ENCODE results near the gene ZSCAN30.
"Not testable (repeated sequence)": the region's sequence is repeated elsewhere in the genome, so short reads cannot be mapped to it uniquely, and the experiment has no call there.

The ZSCAN30 gene

DNA sequence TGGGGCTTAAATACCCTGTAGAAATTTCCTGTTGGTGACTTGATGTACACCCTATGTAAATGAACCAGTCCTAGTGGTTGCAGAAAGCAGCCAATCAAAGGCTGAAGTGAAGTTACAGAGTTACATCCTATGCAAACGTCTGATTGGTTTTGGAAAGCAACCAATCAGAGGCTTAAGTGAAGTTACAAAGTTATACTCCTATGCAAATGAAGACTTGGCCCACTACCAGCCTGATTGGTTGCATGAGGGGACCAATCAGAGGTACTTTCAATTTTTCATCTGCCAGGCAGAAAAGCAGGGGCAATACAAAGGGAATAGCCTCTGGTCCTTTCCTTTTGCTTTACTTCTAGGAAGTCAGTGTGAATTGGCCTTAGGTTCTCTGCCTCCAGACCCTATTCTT, 62.8 kb downstream of the ZSCAN30 start:
- H3F3A ChIP-seq (ENCODE audit: insufficient read depth, low read length), result no peaks in the 10 kb centered on the region
- no peak overlapping the region for H3K9ac ChIP-seq (ENCODE audit: low read length)
- H3K4me1 ChIP-seq (ENCODE audit: insufficient read depth, low read length, severe bottlenecking), result peaks cover 3% of the 10 kb centered on the region
- no peaks in the 10 kb centered on the region for H3K9me3 ChIP-seq (ENCODE audit: low read length)
- no peak overlapping the region for H3K4me2 ChIP-seq (ENCODE audit: low read length)
- no peak overlapping the region for H3K27ac ChIP-seq (ENCODE audit: low read depth, low read length, poor library complexity, severe bottlenecking)
- H3K79me2 ChIP-seq (ENCODE audit: insufficient read depth, low read length), result no peaks in the 10 kb centered on the region
- H3K9me2 ChIP-seq (ENCODE audit: low read depth, low read length), result no peaks in the 10 kb centered on the region
- no peaks in the 10 kb centered on the region for H3K27me3 ChIP-seq (ENCODE audit: insufficient read depth, low read length)
- H4K20me1 ChIP-seq (ENCODE audit: insufficient read depth, low read length), result no peaks in the 10 kb centered on the region
- no peak overlapping the region for H3K4me3 ChIP-seq (ENCODE audit: low read depth, low read length, poor library complexity, severe bottlenecking)
- no peaks in the 10 kb centered on the region for H3K36me3 ChIP-seq (ENCODE audit: insufficient read depth, low read length)
- TF ChIP-seq, protein P1, sequence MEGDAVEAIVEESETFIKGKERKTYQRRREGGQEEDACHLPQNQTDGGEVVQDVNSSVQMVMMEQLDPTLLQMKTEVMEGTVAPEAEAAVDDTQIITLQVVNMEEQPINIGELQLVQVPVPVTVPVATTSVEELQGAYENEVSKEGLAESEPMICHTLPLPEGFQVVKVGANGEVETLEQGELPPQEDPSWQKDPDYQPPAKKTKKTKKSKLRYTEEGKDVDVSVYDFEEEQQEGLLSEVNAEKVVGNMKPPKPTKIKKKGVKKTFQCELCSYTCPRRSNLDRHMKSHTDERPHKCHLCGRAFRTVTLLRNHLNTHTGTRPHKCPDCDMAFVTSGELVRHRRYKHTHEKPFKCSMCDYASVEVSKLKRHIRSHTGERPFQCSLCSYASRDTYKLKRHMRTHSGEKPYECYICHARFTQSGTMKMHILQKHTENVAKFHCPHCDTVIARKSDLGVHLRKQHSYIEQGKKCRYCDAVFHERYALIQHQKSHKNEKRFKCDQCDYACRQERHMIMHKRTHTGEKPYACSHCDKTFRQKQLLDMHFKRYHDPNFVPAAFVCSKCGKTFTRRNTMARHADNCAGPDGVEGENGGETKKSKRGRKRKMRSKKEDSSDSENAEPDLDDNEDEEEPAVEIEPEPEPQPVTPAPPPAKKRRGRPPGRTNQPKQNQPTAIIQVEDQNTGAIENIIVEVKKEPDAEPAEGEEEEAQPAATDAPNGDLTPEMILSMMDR (IDR thresholded peaks at IDR 0.05; ENCODE audit: low read length), result no peak
- no peak for TF ChIP-seq EZH2 (IDR thresholded peaks at IDR 0.05; ENCODE audit: borderline replicate concordance, low read length)
- H2AFZ ChIP-seq (ENCODE audit: low read length), result no peak overlapping the region

DNA sequence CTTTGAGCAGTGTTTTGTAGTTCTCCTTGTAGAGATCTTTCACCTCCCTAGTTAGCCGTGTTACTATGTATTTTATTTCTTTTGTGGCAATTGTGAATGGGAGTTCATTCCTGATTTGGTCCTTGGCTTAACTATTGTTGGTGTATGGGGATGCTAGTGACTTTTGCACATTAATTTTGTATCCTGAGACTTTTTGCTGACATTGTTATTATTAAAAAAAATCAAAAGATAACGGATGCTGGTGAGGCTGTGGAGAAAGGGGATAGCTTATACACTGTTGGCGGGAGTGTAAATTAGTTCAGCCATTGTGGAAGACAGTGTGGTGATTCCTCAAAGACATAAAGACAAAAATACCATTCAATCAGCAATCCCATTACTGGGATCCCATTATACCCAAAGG, 66.2 kb downstream of the ZSCAN30 start:
- Histone ChIP-seq H3K9me3 (ENCODE audit: low read length) (no peaks in the 10 kb centered on the region), H3K4me3 (ENCODE audit: low read depth, low read length, poor library complexity, severe bottlenecking) (no peak overlapping the region), H3K4me2 (ENCODE audit: low read length) (no peak overlapping the region), H3K9me2 (ENCODE audit: low read depth, low read length) (no peaks in the 10 kb centered on the region), H3K27me3 (ENCODE audit: insufficient read depth, low read length) (no peaks in the 10 kb centered on the region), H2AFZ (ENCODE audit: low read length) (no peak overlapping the region), H3K79me2 (ENCODE audit: insufficient read depth, low read length) (no peaks in the 10 kb centered on the region), H3F3A (ENCODE audit: insufficient read depth, low read length) (no peaks in the 10 kb centered on the region), H3K27ac (ENCODE audit: low read depth, low read length, poor library complexity, severe bottlenecking) (no peak overlapping the region), H3K9ac (ENCODE audit: low read length) (no peak overlapping the region), H3K4me1 (ENCODE audit: insufficient read depth, low read length, severe bottlenecking) (no peaks in the 10 kb centered on the region), H3K36me3 (ENCODE audit: insufficient read depth, low read length) (no peaks in the 10 kb centered on the region), H4K20me1 (ENCODE audit: insufficient read depth, low read length) (no peaks in the 10 kb centered on the region)
- TF ChIP-seq, protein P1 (IDR thresholded peaks at IDR 0.05; ENCODE audit: low read length), result no peak
- TF ChIP-seq EZH2 (IDR thresholded peaks at IDR 0.05; ENCODE audit: borderline replicate concordance, low read length), result no peak

DNA sequence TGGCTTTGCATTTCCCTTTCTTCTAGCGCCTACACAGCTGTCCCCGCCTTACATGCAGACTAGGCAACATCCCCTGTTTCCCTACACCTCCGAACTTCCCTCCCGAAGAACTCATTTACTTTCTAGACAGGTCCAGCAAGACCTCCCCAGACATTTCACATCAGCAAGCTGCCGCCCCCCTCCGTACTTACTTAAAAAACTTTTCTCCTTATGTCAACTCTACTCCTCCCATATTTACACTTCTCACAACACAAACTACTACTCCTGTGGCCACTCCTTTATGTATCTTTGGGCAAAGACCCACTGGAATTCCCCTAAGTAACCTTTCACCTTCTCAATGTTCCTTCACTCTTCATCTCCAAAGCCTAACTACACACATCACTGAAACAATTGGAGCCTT, 69.6 kb downstream of the ZSCAN30 start:
- H3K4me1 ChIP-seq (ENCODE audit: insufficient read depth, low read length, severe bottlenecking), result no peaks in the 10 kb centered on the region
- no peak overlapping the region for H3K9ac ChIP-seq (ENCODE audit: low read length)
- no peaks in the 10 kb centered on the region for H3K9me3 ChIP-seq (ENCODE audit: low read length)
- no peak overlapping the region for H3K4me2 ChIP-seq (ENCODE audit: low read length)
- no peaks in the 10 kb centered on the region for H4K20me1 ChIP-seq (ENCODE audit: insufficient read depth, low read length)
- no peaks in the 10 kb centered on the region for H3K27me3 ChIP-seq (ENCODE audit: insufficient read depth, low read length)
- H3K27ac ChIP-seq (ENCODE audit: low read depth, low read length, poor library complexity, severe bottlenecking), result no peak overlapping the region
- no peaks in the 10 kb centered on the region for H3F3A ChIP-seq (ENCODE audit: insufficient read depth, low read length)
- TF ChIP-seq, protein P1 (IDR thresholded peaks at IDR 0.05; ENCODE audit: low read length), result no peak
- TF ChIP-seq EZH2 (IDR thresholded peaks at IDR 0.05; ENCODE audit: borderline replicate concordance, low read length), result no peak
- no peaks in the 10 kb centered on the region for H3K9me2 ChIP-seq (ENCODE audit: low read depth, low read length)
- no peaks in the 10 kb centered on the region for H3K36me3 ChIP-seq (ENCODE audit: insufficient read depth, low read length)
- H3K79me2 ChIP-seq (ENCODE audit: insufficient read depth, low read length), result no peaks in the 10 kb centered on the region
- no peak overlapping the region for H2AFZ ChIP-seq (ENCODE audit: low read length)
- no peak overlapping the region for H3K4me3 ChIP-seq (ENCODE audit: low read depth, low read length, poor library complexity, severe bottlenecking)

DNA sequence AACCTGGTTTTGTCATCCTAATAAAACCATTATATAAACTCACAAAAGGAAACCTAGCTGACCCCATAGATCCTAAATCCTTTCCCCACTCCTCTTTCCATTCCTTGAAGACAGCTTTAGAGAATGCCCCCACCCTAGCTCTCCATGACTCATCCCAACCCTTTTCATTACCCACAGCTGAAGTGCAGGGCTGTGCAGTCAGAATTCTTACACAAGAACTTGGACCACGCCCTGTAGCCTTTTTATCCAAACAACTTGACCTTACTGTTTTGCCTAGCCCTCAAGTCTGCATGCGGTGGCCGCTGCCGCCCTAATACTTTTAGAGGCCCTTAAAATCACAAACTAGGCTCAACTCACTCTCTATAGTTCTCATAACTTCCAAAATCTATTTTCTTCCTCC, 70.7 kb downstream of the ZSCAN30 start:
- H3K79me2 ChIP-seq (ENCODE audit: insufficient read depth, low read length); H3K4me3 ChIP-seq (ENCODE audit: low read depth, low read length, poor library complexity, severe bottlenecking); H3K9me3 ChIP-seq (ENCODE audit: low read length); H3K4me1 ChIP-seq (ENCODE audit: insufficient read depth, low read length, severe bottlenecking); H3K36me3 ChIP-seq (ENCODE audit: insufficient read depth, low read length); H4K20me1 ChIP-seq (ENCODE audit: insufficient read depth, low read length); H3K27me3 ChIP-seq (ENCODE audit: insufficient read depth, low read length); H2AFZ ChIP-seq (ENCODE audit: low read length); H3K4me2 ChIP-seq (ENCODE audit: low read length); H3K9me2 ChIP-seq (ENCODE audit: low read depth, low read length); H3K9ac ChIP-seq (ENCODE audit: low read length); H3K27ac ChIP-seq (ENCODE audit: low read depth, low read length, poor library complexity, severe bottlenecking); H3F3A ChIP-seq (ENCODE audit: insufficient read depth, low read length): not testable (repeated sequence)

DNA sequence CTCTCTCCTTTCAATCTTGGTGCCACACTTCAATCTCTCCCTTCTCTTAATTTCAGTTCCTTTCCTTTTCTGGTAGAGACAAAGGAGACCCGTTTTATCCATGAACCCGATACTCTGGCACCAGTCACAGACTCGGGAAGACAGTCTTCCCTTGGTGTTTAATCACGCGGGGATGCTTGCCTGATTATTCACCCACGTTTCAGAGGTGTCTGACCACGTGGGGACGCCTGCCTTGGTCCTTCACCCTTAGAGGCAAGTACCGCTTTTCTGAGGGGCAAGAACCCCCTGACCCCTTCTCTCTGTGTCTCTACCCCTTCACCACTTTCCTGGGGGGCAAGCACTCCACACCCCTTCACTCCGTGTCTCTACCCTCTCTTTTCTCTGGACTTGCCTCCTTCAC, 73.4 kb downstream of the ZSCAN30 start:
- H3K4me3 ChIP-seq (ENCODE audit: low read depth, low read length, poor library complexity, severe bottlenecking); H3F3A ChIP-seq (ENCODE audit: insufficient read depth, low read length); H3K4me2 ChIP-seq (ENCODE audit: low read length); H3K79me2 ChIP-seq (ENCODE audit: insufficient read depth, low read length); H2AFZ ChIP-seq (ENCODE audit: low read length); H3K9ac ChIP-seq (ENCODE audit: low read length); H4K20me1 ChIP-seq (ENCODE audit: insufficient read depth, low read length); H3K36me3 ChIP-seq (ENCODE audit: insufficient read depth, low read length); H3K9me2 ChIP-seq (ENCODE audit: low read depth, low read length); H3K27me3 ChIP-seq (ENCODE audit: insufficient read depth, low read length); H3K4me1 ChIP-seq (ENCODE audit: insufficient read depth, low read length, severe bottlenecking); H3K27ac ChIP-seq (ENCODE audit: low read depth, low read length, poor library complexity, severe bottlenecking); H3K9me3 ChIP-seq (ENCODE audit: low read length): not testable (repeated sequence)

All from OCI-LY1 (cell line).